DMS153 (cell line): ENCODE measurements around the gene TEX51.

Experiments
- DNase-seq: peaks from one replicate; lab custom pipeline; 2025; lab: John Stamatoyannopoulos, UW

The TEX51 gene

DNA sequence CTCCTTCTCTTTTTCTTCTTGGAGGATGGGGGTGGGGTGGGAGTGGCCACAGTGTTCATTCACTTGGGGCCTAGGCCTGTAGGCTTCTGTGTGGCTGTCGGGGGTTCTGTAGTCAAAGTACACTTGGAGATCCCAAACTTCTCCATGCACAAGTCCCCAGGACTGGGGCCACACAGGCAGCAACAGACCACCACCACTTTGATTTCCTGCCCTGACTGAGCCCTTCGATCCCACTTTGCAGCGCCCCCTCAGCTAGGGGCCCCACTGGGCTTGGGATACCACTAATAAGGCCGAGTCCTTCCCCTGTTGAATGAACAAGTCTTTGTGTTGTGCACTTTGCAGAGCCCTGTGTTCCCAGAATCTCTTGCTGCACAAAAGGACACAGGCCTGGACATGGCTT is 5.5 kb upstream of the TEX51 start:
- DNase-seq, result no peak

DNA sequence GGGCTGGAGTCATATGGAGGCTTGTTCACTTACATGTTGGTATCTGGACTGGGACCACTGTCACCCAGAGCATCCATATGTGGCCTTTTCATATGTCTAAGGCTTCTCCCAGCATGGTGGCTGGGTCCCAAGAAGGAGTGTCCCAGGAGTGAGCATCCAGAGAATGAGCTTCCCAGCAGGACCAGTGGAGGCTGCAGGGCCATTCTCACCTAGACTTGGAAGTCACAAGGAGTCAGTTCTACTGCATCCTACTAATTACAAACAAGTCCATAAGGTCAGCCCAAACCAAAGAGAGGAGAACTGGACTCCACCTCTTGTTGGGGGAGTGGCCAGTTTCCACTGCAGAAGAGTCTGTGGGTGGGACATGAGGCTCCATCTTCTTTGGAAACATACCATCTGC is 5.1 kb upstream of the TEX51 start:
- no peak for DNase-seq

DNA sequence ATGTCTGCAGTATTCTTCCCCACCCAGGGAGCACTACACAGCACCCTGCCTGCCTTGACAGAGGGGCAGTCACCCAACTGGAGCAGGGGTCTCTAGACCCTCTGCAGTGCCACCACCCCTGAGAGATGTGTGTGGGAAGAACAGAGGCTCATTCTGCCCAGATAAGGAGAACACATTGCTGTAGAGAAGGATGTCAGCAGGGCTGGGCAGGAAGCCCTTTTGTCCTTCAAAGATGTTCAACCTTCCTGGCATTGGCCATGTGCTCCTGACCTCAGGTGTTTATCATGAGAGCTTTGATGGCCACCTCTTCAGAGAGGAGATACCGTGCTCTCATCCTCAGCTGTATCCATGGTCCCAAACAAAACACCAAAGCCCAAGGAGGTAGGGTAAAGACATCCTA is 4.6 kb upstream of the TEX51 start:
- DNase-seq, result no peak

DNA sequence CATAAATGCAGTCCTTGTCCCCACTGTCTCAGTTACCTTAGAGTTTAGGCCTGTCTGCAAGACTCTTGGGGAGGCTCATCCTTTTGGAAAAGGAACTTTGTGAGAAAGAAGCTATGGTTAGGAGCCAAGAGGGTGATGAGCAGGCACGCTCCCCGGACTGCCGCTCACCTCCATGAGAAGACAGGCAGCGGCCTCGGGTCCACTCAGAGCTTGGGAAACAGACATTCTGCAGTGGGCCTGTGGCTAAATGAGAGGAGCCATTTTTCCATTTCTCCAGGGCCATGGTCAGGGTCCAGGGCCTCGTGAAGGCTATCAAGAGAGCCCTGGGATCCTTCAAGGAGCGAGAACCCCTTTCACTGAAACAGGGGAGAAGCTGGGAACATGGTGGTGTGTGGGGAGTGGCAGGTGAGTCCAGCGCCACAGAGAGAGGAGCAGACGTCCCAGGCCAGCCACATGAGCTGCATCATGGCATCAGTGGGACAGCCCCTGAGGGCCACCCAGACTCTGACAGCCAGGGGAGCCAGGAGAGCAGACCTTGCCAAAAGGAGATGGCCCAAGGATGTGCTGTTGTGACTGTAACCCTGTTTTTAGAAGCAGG is 4.0 kb upstream of the TEX51 start:
- DNase-seq, result no peak

DNA sequence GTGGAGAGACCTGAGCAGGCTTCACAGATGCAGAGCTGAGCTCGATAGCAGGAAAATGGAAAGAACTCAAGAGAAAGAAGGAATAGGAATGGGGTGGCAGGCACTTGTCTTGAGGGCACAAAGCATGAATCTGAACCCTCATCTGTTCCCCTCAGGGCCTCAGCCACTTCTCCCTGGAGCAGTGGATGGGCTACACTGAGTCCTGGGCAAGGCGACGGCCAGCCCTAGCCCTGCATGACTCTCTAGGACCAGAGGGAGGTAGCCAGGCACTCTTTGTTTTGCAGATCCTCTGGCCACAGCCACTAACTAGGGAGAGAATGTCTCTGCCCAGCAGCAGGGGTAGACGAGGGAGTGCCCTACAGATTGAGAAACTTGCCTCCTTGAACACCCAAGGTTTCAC is 3.4 kb upstream of the TEX51 start:
- no peak for DNase-seq

DNA sequence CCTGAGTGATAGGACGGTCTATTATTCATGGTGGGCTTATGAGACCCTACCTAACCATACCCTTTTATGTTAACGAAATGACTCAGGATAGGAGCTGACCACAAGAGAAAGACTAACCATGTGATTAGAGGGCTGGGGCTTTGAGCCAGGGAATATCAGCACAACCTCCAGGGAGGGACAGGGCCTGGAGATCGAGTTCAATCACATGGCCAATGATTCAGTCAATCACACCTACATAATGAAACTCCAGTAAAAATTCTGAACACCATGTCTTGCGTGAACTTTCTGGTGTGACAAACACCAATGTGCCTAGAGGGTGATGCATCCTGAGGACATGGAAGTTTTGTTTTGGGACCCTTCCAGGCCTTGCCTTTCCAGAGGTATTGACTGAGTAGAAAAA is 2.2 kb upstream of the TEX51 start:
- no peak for DNase-seq

DNA sequence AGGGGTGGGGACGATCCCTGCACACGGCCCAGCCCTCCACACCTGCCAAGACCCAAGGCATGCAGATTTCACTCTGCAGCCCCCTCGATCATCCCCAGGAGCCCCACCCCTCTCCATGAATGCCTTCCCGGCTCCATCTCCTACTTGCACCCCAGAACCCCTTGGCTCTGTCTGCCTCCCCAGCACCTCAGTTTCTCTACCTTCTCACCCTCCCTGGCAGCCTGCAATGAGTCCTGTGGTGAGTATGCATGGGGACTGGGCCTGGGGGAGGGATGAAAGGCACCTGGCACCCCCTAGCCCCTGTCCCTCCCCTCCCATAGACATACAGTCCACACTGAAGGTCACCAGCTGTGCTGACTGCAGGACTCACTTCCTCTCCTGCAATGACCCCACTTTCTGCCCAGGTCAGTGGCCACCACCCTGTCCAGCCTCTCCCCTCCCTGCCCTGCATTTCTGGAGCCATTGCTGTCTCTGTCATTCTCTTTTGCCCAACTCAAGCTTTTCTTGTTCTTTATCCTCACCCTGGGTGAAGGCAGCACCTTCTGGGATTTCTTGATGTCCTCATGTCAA is 1.0 kb downstream of the TEX51 start:
- no peak for DNase-seq

DNA sequence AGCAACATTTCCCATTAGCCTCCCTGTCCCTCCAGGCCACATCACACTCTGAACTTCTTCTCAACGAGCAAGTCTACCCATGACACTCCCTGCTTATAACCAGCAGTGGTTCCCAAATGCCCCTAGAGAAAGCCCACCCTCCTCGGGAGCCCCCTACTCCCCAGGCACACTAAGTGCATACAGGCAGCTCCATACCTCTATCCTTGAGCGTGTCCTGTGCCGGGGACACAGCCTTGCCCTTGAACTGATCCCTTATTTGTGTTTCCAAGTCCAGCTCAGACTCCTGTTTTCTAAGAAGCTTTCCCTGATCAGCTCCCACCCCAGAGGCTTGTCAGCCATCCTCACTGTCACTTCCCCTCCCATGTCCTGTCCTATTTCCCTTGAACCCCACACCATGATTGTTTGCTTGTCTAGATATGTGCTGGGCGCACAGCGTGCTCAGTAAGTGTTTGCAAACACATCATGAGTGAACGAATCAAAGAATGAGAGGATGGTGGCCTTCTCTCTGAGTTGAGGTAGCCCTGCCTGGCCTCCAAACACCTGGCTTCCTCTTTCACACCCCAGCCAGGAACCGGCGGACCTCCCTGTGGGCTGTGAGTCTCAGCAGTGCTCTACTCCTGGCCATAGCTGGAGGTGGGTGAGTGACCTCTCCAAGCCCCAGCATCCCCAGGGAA is 2.1 kb downstream of the TEX51 start:
- no peak for DNase-seq

DNA sequence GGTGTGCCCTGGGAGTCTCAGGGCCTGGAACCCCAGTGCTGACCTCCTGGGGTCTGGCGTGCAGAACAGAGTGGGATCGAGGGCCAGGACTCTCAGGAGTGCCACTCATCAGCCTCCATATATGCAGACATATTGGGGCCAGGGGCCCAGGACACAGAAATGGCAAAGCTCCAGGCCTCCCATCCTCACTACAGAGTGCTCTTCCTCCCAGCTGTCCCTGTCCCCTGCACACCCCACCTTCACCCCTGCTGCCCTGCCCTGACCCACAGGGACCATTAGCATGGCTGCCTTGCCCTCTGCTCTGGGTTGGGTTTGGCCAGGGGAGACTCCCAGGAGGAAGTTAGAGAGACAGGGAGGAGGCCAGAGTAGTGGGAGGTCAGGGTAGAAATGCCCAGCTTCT is 2.8 kb downstream of the TEX51 start:
- DNase-seq, result no peak

DNA sequence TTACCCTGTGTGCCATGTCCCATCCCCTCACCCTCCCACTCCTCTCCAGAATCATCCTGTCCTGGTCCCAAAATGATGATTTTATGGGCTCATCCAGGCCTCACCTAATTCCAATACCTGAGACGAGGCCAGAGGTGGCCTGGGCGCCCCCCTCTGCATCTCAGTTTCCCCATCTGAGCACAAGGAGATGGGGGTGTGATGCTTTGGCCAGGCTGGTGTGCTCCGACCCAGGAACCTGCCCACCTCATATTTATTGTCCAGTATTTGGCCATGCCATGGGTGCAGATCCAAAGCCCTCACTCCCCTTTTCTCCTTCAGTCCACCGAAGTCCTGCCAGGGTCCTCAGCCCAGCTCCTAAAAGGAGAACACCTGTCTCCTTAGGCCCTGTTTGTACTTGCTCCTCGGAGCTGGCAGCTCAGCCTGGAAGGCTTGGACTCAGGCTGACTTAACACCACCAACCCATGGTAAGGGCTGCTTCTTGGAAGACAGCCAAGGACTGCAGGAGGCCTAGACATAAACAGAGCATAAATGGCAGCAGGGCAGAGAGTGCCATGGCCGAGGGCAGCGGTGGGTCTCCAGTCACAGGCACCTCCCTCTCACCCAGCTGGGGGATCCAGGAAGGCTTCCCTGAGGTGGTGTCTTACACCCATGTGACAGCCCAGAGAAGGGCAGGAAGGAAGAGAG is 3.6 kb downstream of the TEX51 start:
- no peak for DNase-seq

DNA sequence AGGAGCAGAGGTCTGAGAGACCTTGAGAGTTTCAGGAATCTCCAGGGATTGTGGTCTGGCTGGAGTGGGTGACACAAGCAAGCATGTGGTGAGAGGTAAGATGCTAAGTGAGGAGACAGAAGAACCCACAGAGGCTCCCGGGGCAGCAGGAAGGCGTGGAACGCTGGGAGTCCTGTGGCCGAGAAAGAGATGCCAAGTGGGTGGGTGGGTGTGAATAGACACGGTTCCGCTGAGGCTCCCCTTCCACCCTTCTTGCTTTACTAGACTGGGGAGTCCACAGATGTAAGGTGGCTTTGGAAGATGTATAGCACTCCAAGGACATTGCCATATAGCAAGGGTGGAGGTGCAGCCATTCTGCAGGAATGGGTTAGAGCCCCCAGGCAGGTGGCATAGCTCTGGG is 4.2 kb downstream of the TEX51 start:
- DNase-seq, result no peak

DNA sequence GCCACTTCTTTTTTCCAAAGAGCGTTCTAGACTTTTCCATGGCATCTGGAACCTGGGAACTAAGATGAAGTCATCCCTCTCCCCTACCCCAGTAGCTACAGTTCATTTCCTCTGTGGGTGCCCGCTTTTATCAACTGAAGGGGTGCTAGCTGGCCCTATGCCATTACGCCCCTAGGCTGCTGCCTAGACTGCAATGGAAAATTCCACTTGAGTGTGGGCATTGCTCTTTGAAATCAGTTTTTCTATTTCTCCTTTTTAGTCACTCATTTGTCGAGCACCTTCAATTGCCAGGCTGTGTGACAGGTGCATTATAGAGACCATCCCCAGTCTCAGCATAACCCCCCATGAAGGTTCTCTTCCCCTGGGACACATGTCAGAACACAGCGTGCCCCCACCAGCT is 7.3 kb downstream of the TEX51 start:
- no peak for DNase-seq

DNA sequence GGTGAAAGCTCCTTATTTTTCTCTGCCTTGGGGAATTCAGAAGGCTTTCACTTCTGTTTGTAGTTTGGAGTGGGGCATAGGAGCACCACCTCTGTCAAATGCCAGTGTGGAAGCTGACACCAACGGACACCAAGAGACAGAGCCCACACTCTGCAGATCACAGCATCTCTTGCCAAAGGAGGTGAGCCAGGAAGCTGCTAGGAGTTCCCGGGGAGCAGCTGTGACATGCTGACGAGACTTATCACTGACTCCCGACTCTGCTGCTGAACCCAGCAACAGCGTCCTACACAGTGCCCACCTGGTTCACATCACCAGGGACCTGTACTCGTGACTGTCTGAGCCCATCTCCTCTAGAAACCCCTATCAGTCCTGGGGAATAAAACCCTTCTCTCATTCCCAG is 8.1 kb downstream of the TEX51 start:
- DNase-seq, result no peak

DNA sequence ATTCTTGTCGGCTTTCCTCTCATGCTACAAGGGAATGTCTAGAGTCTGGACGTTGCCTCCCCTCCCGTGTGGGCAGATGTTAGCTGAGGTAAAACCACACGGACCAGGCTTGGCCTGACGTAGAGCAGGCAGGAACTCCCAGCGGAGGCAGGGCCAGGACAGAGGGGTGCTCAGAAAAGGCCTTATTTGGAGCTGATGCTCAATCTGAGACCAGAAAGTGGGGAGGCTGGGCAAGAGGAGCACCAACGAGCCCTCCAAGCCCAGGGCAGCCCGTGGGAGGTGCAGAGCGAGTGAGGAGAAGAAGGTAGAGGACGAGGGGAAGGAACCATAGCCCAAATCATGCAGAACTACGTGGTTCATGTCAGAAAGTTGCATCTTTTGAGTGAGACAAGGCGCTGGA is 9.0 kb downstream of the TEX51 start:
- no peak for DNase-seq

DNA sequence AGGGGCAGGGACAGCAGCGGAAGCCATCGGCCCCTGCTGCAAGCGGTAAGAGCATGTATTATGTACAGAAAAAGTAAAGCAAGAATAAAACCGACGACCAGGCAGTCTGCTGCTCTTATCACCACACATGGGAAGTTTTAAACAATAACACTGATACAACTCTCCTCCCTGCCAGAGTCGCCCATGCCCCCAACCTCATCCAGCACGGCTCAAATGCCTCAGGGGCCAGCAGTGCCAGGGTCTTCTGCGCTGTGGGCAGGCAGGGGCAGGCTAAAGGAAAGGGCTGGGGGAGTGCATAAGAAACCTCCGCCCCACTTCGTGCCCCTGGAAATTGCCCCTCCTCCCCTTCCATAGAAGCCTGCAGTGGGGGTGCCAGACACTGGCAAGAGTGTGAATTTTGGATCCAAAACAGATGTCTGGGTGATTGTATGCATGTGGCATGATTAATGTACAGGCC is 10.1 kb downstream of the TEX51 start:
- DNase-seq, result no peak

DNA sequence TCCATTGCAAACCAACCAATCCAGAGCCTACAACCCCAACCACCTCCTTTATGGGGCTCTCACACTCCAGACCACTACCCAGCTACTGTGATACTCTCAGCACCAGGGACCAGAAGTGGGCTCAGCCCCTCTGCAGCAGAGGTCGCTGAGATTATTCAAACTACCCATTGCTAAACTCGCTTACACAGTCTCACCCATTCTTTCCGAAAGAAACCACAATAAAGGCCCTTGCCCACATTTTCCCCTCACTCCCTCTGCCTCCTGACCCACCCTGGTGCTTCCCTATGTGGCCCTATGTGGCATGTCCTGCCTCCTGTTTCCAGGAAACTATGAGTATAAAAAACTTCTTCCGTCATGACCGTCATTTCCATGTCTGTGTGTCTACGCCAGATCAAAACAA is 10.7 kb downstream of the TEX51 start:
- no peak for DNase-seq

DNA sequence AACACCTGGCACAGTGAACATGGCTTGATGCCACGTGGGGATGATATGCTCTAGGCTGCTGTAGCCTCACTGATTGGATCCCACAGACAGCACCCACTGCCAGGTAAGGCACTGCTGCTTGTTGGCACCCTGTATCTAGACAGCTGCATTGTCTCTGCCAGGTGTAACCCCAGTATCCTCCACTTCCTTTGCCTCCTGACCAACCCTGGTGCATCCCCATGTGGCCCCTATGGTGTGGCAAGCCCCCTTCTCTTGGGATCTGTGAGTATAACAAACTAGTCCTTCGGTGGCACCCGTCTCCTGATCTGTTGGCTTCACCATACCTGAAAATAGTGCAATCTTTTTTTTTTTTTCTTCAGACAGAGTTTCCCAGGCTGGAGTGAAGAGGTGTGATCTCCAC is 11.1 kb downstream of the TEX51 start:
- peak; percentile 20 for DNase-seq

DNA sequence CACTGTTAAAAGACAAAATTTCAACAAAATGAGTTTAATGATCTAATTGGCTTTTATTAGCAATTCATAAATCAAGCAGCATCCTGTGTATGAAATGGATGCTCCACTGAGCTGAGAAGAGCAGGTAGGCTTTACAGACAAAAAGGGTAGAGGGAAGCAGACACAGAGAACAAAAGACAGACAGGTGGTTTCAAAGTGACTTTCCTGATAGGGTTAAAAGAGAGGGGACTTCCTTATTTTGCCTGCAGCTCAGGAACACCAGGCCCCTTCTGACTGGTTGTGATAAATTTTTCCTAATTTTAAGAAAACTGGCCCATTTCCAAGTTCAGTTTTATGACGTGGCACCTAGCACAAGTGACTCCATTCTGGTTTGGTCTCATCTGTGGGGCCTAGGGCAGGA is 11.9 kb downstream of the TEX51 start:
- DNase-seq, result peak; percentile 3

DNA sequence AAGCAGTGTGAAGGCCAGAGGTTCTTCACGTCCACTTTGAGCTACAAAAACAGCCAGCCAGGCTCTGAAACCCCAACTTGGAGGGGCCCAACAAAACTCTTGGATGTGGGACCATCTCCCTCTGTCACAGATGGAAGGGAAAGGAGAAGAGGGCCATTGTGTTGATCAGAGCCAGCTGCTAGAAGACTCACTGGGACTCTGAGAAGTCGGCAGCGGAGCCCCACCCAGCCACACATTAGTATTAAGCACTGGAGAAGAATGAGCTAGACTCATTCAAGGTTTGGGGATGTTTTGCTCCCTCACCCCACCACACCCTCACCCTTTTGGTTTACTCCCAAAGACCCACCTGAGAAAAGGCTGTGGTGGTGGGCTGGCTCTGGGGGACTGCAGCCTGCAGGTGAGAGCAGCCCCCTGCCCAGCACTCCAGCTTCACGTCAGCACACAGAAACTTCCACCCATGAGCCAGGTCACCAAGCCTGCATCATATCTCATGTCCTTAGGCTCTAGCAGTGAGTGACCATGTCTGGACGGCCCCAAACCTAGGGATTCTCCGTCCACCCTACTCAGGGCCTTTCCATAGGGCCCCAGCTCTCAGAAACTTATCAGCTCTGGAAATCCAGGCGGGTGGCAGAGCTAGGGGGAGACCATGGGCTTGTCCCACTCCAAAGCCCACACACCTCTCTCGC is 12.6 kb downstream of the TEX51 start:
- no peak for DNase-seq

DNA sequence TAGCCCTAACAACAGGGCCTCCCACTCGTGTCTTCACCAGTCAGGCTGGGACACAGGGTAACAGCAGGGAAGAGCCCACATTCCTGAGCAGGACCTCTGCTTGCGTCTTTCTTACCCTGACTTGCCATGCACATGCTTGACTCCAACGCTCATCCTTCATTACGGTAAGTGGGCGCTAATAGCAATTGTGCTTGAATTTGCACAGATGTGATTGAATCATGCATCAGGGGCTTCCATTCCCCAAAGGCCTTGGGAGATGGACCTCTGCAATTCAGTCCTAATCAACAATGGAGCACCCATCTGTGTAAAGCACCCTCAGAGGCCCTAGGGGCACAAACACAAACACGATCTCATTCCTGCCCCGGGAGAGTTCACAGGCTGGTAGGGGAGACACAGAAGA is 13.5 kb downstream of the TEX51 start:
- no peak for DNase-seq

DNA sequence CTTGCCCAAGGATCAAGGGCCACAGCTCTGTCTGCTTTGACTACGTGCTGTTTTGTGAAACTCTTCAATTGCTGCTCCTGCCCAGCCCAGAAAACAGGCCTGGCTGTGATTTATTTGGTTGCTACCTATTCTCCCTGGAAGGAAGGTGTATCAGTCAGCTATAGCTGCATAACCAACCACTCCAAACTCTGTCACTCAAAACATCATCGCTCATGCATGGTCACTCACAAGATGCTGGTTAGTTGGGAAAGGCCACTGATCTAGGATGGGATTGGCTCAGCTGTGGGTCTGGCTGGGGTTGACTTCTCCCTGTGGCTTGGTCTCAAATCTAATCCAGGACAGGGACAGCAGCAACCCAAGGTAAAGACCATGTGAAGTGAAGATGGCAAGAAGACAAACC is 14.6 kb downstream of the TEX51 start:
- DNase-seq, result no peak

DNA sequence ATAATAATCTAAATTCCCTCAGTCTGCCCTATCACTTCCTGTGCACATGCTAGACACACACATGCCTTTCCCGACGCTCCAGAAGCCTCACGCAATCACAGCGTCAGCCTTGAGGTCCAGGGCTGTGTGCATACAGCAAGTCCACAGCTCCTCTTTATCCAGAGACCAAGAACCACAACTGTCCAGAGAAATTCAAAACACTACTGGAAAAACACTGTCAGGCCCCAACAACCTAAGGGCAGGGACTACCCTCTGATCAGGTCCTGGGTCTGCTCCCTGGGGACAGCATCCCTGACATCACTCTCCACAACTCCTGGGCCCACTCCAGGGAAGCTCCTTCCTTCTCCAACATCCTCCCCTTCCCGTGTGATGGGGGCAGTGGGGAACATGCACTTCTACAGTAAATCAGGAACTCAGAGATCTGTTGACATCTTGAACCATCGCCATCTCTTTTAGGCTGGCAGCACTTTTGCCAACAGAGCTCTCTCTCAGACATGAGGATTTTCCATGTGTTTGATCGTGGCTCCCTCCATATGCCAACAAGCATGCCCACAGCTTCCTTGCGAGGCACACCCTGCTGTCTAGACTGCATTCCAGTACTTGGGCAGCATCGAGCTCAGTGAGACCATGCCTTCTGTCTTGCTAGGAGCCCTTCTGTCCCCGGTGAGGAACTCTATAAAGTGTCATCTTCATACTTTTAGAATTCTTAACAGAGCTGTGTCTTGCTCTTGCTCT is 15.4 kb downstream of the TEX51 start:
- no peak for DNase-seq
